HepG2 (cell line): ENCODE measurements around the gene TAGLN. TPM values are rescaled to one million over a fixed set of nuclear protein-coding genes. Genes with fewer than 3 reads are reported as not detected.

ENCODE experiments used
- ATAC-seq: fragments of 200-7000 bp; cut with Tn5 transposase; 3 replicates; pipeline ENCODE4 v1.9.1; 2020; ENCODE audit warnings: mild to moderate bottlenecking, moderate library complexity
- BruUV-seq: library from RNA; stranded (reverse); fragments of 400-500 nt; replicated peaks from 2 replicates; lab custom pipeline; 2021; lab: Mats Ljungman, UMichigan
- CTCF ChIA-PET: fragments of 300-600 bp; formaldehyde crosslinking; extraction: SDS; loops from one replicate; lab custom pipeline; 2021; ENCODE audit warnings: low total read pairs, inconsistent platforms, low intra/inter-chr PET ratio; lab: Yijun Ruan, JAX
- POLR2A ChIA-PET: fragments of 350-600 bp; sonication (Branson Sonifier 250); formaldehyde crosslinking; loops from one replicate; lab custom pipeline; 2020; ENCODE audit warnings: antibody characterized with exemption, inconsistent platforms; lab: Yijun Ruan, JAX
- DNase-seq: peaks from one replicate; pipeline ENCODE4 v3.0.0-alpha.2; 2015; ENCODE audit warnings: low spot score
- FAIRE-seq: peaks from 3 replicates; lab custom pipeline; 2011; peaks lifted over from hg19 to GRCh38; lab: Jason Lieb, UNC
- H2AFZ ChIP-seq: one replicate; pipeline ENCODE4 v1.6.1; 2011; ENCODE audit warnings: low read length, inconsistent platforms
- H3K27ac ChIP-seq: fragments of 300-600 bp; 3 replicates; pipeline ENCODE4 v1.8.0; 2011; ENCODE audit warnings: mixed run types, mild to moderate bottlenecking, mixed read lengths, low read length, inconsistent platforms; ENCODE audit not compliant: insufficient read depth; ENCODE audit errors: extremely low read length
- H3K27me3 ChIP-seq, 2 experiments: fragments of 200-600 bp in 1 of 2; 2 replicates in 1 of 2; 3 replicates in 1 of 2; pipeline versions ENCODE4 v1.6.0 to v1.8.0; 2011; ENCODE audit warnings: low read length in 2 of 2, mild to moderate bottlenecking in 2 of 2, moderate library complexity in 2 of 2, inconsistent platforms in 1 of 2; ENCODE audit not compliant: insufficient read depth in 2 of 2, control insufficient read depth in 1 of 2
- H3K36me3 ChIP-seq, 2 experiments: fragments of 200-600 bp in 1 of 2; replicated peaks in 1 of 2; 2 replicates in 1 of 2; 3 replicates in 1 of 2; pipeline versions ENCODE4 v1.5.1 to v1.8.0; 2011; ENCODE audit warnings: low read length in 2 of 2, inconsistent platforms in 1 of 2; ENCODE audit not compliant: insufficient read depth in 2 of 2, control insufficient read depth in 1 of 2
- H3K4me1 ChIP-seq: 2 replicates; pipeline ENCODE4 v1.5.1; 2012; ENCODE audit warnings: low read length, inconsistent platforms; ENCODE audit not compliant: insufficient read depth
- H3K4me2 ChIP-seq: 2 replicates; pipeline ENCODE4 v1.6.0; 2011; ENCODE audit warnings: low read depth, low read length, inconsistent platforms
- H3K4me3 ChIP-seq, 3 experiments: fragments of 200-600 bp in 1 of 3; sonication (generic), shearing (Covaris generic) in 1 of 3; replicated peaks in 1 of 3; 2 replicates each; pipeline ENCODE4 v1.5.1; 2011 to 2016; ENCODE audit warnings: low read length in 3 of 3, inconsistent platforms in 2 of 3, low read depth in 2 of 3, mild to moderate bottlenecking in 2 of 3, control low read depth in 1 of 3, mixed read lengths in 1 of 3; ENCODE audit not compliant: insufficient read depth in 1 of 3
- H3K79me2 ChIP-seq: one replicate; pipeline ENCODE4 v1.6.1; 2011; ENCODE audit warnings: low read length, inconsistent platforms; ENCODE audit not compliant: insufficient read depth
- H3K9ac ChIP-seq: 2 replicates; pipeline ENCODE4 v1.6.0; 2011; ENCODE audit warnings: mild to moderate bottlenecking, low read depth, low read length, inconsistent platforms; ENCODE audit not compliant: insufficient read depth
- H3K9me3 ChIP-seq: 2 replicates; pipeline ENCODE4 v1.5.1; 2012; ENCODE audit warnings: mild to moderate bottlenecking, low read length
- H4K20me1 ChIP-seq: 2 replicates; pipeline ENCODE4 v1.6.0; 2011; ENCODE audit warnings: inconsistent platforms, mild to moderate bottlenecking, low read length, moderate library complexity; ENCODE audit not compliant: insufficient read depth
- CHD2 ChIP-seq: IDR thresholded peaks from 2 replicates; pipeline ENCODE4 v1.6.1; 2011; ENCODE audit warnings: low read depth, low read length, improper control_type of control experiment
- MXI1 ChIP-seq: IDR thresholded peaks from 3 replicates; pipeline ENCODE4 v1.6.1; 2012; ENCODE audit warnings: low read depth, low read length, inconsistent platforms, borderline replicate concordance
- NONO ChIP-seq, 2 experiments: fragments of 450-650 bp in 1 of 2; sonication (generic) in 1 of 2; formaldehyde crosslinking in 1 of 2; IDR thresholded peaks in 1 of 2; conservative IDR thresholded peaks in 1 of 2; 2 replicates each; pipeline versions ENCODE4 v1.6.1 to v1.8.0; 2017 to 2022; ENCODE audit warnings: mild to moderate bottlenecking in 1 of 2, missing genetic modification reagents in 1 of 2, moderate library complexity in 1 of 2
- POLR2G ChIP-seq: fragments of 200-400 bp; formaldehyde crosslinking; IDR thresholded peaks from 2 replicates; pipeline ENCODE4 v1.6.1; 2018; ENCODE audit warnings: mild to moderate bottlenecking, low read depth, low read length, moderate library complexity
- SALL1 ChIP-seq: sonication (generic); formaldehyde crosslinking; IDR thresholded peaks from 2 replicates; pipeline ENCODE4 v1.8.0; 2022; ENCODE audit warnings: mild to moderate bottlenecking, missing genetic modification reagents
- SIN3B ChIP-seq: fragments of 150-350 bp; IDR thresholded peaks from 2 replicates; pipeline ENCODE4 v1.6.1; 2014; ENCODE audit warnings: low read length
- SPEN ChIP-seq: sonication (generic); formaldehyde crosslinking; IDR thresholded peaks from 2 replicates; pipeline ENCODE4 v1.5.1; 2020; ENCODE audit warnings: low read depth, mild to moderate bottlenecking, missing genetic modification reagents
- TOPORS ChIP-seq: sonication (generic); formaldehyde crosslinking; IDR thresholded peaks from 2 replicates; pipeline ENCODE4 v1.8.0; 2023; ENCODE audit warnings: mild to moderate bottlenecking, missing genetic modification reagents
- YY1 ChIP-seq: IDR thresholded peaks from 2 replicates; pipeline ENCODE4 v1.6.1; 2011; ENCODE audit warnings: low read length, low read depth, moderate library complexity, mild to moderate bottlenecking; ENCODE audit not compliant: insufficient read depth, insufficient replicate concordance
- ZMAT3 ChIP-seq: sonication (generic); formaldehyde crosslinking; conservative IDR thresholded peaks from 2 replicates; pipeline ENCODE4 v1.7.0; 2021; ENCODE audit warnings: missing genetic modification reagents
- ZNF232 ChIP-seq: sonication (generic); formaldehyde crosslinking; IDR thresholded peaks from 2 replicates; pipeline ENCODE4 v1.4.0; 2020; ENCODE audit warnings: missing genetic modification reagents, borderline replicate concordance
- ZNF761 ChIP-seq: sonication (generic); formaldehyde crosslinking; conservative IDR thresholded peaks from 2 replicates; pipeline ENCODE4 v1.4.0; 2020; ENCODE audit warnings: mild to moderate bottlenecking, missing genetic modification reagents
- WGBS: methylation state at CpG from one replicate; pipeline ENCODE4 v1.1.6; 2017; ENCODE audit warnings: low lambda C conversion rate; 5-methylcytosine and 5-hydroxymethylcytosine counted together
- in situ Hi-C: cut with HindIII; loops from 2 replicates; pipeline ENCODE4 v1.10.0; 2017; ENCODE audit warnings: low pct_unique_long_range_greater_than_20kb; ENCODE audit not compliant: extremely low pct_ligation_motif_present
- intact Hi-C: fragments of 100-400 bp; cut with micrococcal nuclease; formaldehyde crosslinking; loops from one replicate; pipeline ENCODE4 v1.10.0; 2022; ENCODE audit not compliant: unreplicated experiment
- polyA plus RNA-seq, 8 experiments: library from polyadenylated mRNA; depleted of rRNA in 3 of 8; stranded (reverse) in 7 of 8; unstranded in 1 of 8; fragments of >200 nt; fragmentation: Illumina TruSeq in 4 of 8; extraction: Trizol in 4 of 8; gene quantifications; 2 replicates each; pipeline versions ENCODE4 v1.2.1 to v1.2.3, GENCODE V29; 2011 to 2016; ENCODE audit warnings: low read depth in 4 of 8, missing spikeins in 1 of 8, mixed read lengths in 1 of 8; ENCODE audit not compliant: insufficient read depth in 1 of 8
- total RNA-seq, 5 experiments: library from RNA; depleted of rRNA; stranded (reverse); fragments of >200 nt; fragmentation: Illumina TruSeq; extraction: Trizol; gene quantifications; 2 replicates each; pipeline ENCODE4 v1.2.3, GENCODE V29; 2016; ENCODE audit warnings: low read depth in 1 of 5
- TF ChIP-seq, protein P1 (sequence below): sonication (generic); formaldehyde crosslinking; IDR thresholded peaks from 2 replicates; pipeline ENCODE4 v1.4.0; 2020; ENCODE audit warnings: missing genetic modification reagents
- TF ChIP-seq, protein P2 (sequence below): sonication (generic); formaldehyde crosslinking; IDR thresholded peaks from 2 replicates; pipeline ENCODE4 v1.4.0; 2020; ENCODE audit warnings: low read depth, missing genetic modification reagents
- TF ChIP-seq, protein P3 (sequence below): conservative IDR thresholded peaks from 2 replicates; pipeline ENCODE4 v1.6.1; 2018; ENCODE audit warnings: missing genetic modification reagents

Gene TAGLN
- total and polyA plus RNA-seq, 2 of the 13 experiments (the other 11 are each of a cell fraction or from before 2014, with no cell fraction given), result 12.6 to 75.4 TPM

DNA sequence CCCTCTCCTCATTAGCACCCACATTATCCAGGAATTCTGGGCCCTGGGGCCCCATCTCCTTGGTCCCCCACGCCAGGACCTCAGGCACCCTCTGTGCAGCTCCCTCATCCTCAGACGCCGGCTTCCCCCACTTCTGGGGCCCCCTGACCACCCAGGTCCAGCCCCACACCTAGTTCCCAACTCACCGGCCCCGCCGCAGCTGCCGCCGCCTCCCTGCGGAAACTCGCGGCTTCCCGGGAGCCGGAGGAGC, 32.6 kb downstream of the TAGLN start, which contains the start of gene PCSK7 (continued):
- TF ChIP-seq MXI1, result no peak; the same call in 1 of the 3 replicates

DNA sequence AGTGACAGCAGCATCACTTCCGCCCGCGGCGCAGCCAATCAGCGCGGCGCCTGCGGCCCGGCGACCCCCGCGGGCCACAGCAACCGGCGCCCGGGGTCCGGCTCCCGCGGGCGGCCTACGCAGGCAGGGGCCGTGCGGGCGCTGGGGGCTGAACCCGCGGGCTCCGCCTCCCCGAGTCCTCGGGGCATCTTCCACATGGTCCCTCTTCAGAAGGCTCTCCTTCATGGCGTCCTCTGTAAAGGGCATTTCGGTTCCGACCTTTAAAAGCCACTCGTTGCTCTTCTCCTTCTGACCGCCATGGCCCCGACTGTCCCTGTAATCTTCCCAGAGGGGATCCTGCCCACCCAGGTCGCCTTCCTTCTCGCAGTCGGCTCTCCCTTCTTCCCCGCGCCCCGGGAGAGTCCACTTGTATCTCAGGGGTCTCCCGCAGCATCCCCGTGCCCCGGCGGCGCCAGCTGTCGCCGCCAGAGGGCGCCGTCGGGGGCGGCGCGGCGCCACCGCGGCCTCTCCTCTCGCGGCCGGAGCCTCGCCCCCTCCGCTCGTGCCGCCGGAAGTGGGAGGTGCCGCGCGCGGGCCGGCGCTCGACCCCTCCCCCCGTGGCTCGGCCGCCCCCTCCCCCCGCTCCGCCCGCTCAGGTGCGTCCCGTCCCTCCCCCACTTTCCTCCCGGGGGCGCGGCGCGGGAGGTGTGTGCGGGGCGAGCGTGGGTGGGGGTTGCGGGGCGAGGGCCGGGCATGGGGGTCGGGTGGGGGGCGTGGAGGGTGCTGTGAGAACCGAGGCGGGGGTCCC, 33.1 kb downstream of the TAGLN start, which contains the start of gene RNF214:
RNF214 (plus strand) TSS at position 580 of the 787 bp plus-strand sequence. CDS start 1,602 bp downstream, outside the sequence.
- BruUV-seq, result no TSS peak
- Histone ChIP-seq H3K4me3 (peak within 1 kb of the TSS; percentile 77 to 99 (median 99)), H3K27ac (peak within 1 kb of the TSS; percentile 57), H3K27me3 (no peaks in the 10 kb centered on the region), H3K36me3 (peaks cover 3 to 6% of the 10 kb centered on the region in 2 experiments; a peak in 2 of 5 replicates), H2AFZ (peak within 1 kb of the TSS; percentile 95), H3K4me1 (peaks cover 27% of the 10 kb centered on the region), H3K4me2 (peak within 1 kb of the TSS; percentile 99), H3K9ac (peak within 1 kb of the TSS; percentile 80), H3K9me3 (no peaks in the 10 kb centered on the region), H4K20me1 (no peaks in the 10 kb centered on the region), H3K79me2 (peaks cover 10% of the 10 kb centered on the region)
- DNase-seq (peak; percentile 53), ATAC-seq (peak; percentile 89), FAIRE-seq (no peak)
- CTCF ChIA-PET, result interaction anchor here (1.1 to 2.3 kb wide), 2 partner anchors 51 to 84 kb away, joined by 7 to 11 read pairs; partner anchors contain the start of gene BACE1
- intact Hi-C loops, result loop anchor here (2.0 to 5.0 kb wide), 2 partner anchors 85 to 180 kb away; partner anchors contain the start of gene BACE1
- POLR2A ChIA-PET, result interaction anchor here (1.5 to 1.6 kb wide), 2 partner anchors 67 to 87 kb away, joined by 4 to 8 read pairs; no protein-coding TSS in a partner anchor
- 2% methylated on average over 30 of the region's 94 CpGs for WGBS
- in situ Hi-C loops, result loop anchor here (5.0 kb wide), 2 partner anchors 85 to 360 kb away; partner anchors contain the start of gene BACE1
- TF ChIP-seq CHD2, result peak; percentile 23; the same call in 1 of the 2 replicates
- peak; percentile 37; the same call in 1 of the 2 replicates for TF ChIP-seq SIN3B
- peak; percentile 79 for TF ChIP-seq YY1
- TF ChIP-seq NONO (IDR thresholded peaks at IDR 0.05), result no peak
- no peak for TF ChIP-seq NONO (CRISPR knock-in tag; conservative IDR thresholded peaks at IDR 0.05)
- TF ChIP-seq, protein P1, sequence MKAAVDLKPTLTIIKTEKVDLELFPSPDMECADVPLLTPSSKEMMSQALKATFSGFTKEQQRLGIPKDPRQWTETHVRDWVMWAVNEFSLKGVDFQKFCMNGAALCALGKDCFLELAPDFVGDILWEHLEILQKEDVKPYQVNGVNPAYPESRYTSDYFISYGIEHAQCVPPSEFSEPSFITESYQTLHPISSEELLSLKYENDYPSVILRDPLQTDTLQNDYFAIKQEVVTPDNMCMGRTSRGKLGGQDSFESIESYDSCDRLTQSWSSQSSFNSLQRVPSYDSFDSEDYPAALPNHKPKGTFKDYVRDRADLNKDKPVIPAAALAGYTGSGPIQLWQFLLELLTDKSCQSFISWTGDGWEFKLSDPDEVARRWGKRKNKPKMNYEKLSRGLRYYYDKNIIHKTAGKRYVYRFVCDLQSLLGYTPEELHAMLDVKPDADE, result no peak
- TF ChIP-seq SPEN, result peak; percentile 49; the same call in 1 of the 2 replicates
- 0 out of 2 replicates have a peak, but pooled peaks have one; percentile 30 for TF ChIP-seq ZNF761 (CRISPR knock-in tag)
- TF ChIP-seq ZMAT3, result 0 out of 2 replicates have a peak, but pooled peaks have one; percentile 19
- 0 out of 2 replicates have a peak, but pooled peaks have one; percentile 45 for TF ChIP-seq ZNF232 (CRISPR knock-in tag)
- TF ChIP-seq SALL1 (CRISPR knock-in tag), result peak; percentile 13; the same call in 1 of the 2 replicates
- TF ChIP-seq, protein P2, sequence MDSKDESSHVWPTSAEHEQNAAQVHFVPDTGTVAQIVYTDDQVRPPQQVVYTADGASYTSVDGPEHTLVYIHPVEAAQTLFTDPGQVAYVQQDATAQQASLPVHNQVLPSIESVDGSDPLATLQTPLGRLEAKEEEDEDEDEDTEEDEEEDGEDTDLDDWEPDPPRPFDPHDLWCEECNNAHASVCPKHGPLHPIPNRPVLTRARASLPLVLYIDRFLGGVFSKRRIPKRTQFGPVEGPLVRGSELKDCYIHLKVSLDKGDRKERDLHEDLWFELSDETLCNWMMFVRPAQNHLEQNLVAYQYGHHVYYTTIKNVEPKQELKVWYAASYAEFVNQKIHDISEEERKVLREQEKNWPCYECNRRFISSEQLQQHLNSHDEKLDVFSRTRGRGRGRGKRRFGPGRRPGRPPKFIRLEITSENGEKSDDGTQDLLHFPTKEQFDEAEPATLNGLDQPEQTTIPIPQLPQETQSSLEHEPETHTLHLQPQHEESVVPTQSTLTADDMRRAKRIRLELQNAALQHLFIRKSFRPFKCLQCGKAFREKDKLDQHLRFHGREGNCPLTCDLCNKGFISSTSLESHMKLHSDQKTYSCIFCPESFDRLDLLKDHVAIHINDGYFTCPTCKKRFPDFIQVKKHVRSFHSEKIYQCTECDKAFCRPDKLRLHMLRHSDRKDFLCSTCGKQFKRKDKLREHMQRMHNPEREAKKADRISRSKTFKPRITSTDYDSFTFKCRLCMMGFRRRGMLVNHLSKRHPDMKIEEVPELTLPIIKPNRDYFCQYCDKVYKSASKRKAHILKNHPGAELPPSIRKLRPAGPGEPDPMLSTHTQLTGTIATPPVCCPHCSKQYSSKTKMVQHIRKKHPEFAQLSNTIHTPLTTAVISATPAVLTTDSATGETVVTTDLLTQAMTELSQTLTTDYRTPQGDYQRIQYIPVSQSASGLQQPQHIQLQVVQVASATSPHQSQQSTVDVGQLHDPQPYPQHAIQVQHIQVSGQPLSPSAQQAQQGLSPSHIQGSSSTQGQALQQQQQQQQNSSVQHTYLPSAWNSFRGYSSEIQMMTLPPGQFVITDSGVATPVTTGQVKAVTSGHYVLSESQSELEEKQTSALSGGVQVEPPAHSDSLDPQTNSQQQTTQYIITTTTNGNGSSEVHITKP (CRISPR knock-in tag), result peak; percentile 80
- peak; percentile 81 for TF ChIP-seq TOPORS
- TF ChIP-seq, protein P3, sequence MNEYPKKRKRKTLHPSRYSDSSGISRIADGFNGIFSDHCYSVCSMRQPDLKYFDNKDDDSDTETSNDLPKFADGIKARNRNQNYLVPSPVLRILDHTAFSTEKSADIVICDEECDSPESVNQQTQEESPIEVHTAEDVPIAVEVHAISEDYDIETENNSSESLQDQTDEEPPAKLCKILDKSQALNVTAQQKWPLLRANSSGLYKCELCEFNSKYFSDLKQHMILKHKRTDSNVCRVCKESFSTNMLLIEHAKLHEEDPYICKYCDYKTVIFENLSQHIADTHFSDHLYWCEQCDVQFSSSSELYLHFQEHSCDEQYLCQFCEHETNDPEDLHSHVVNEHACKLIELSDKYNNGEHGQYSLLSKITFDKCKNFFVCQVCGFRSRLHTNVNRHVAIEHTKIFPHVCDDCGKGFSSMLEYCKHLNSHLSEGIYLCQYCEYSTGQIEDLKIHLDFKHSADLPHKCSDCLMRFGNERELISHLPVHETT, result peak; percentile 87
- peak; percentile 18; the same call in 1 of the 2 replicates for TF ChIP-seq POLR2G
